ENCODE measurements around the gene FBP2.
"Not testable (repeated sequence)": the region's sequence is repeated elsewhere in the genome, so short reads cannot be mapped to it uniquely, and the experiment has no call there.

GRCh38 chr9:94591046-94591545, 2.5 kb downstream of the FBP2 start:
- not testable (repeated sequence) for TF ChIP-seq POLR2A, CTCF (IDR thresholded peaks at IDR 0.05)

Measured in esophagus squamous epithelium (tissue), 4 donors.